Measurements from ENCODE around the gene ADGRD2. TPM values are rescaled to one million over a fixed set of nuclear protein-coding genes. Genes with fewer than 3 reads are reported as not detected.

Gene ADGRD2
- total and polyA plus RNA-seq, 9 of the 15 experiments (the other 6 are each of a cell fraction or from before 2014, with no cell fraction given) = not detected

GRCh38 chr9:124511891-124512805 is 61.9 kb downstream of the ADGRD2 start (continued):
- TF ChIP-seq MAFF (IDR thresholded peaks at IDR 0.05; ENCODE audit: low read length) (no peak), ATF2 (CRISPR knock-in tag; IDR thresholded peaks at IDR 0.05) (no peak), FOXP4 (CRISPR knock-in tag; IDR thresholded peaks at IDR 0.05; ENCODE audit: borderline replicate concordance) (0 out of 2 replicates have a peak, but pooled peaks have one; percentile 3), NR0B1 (IDR thresholded peaks at IDR 0.05; ENCODE audit: partially characterized antibody) (no peak), NEUROD1 (IDR thresholded peaks at IDR 0.05; ENCODE audit: borderline replicate concordance, low read depth, low read length, partially characterized antibody) (no peak), ZNF407 (IDR thresholded peaks at IDR 0.05; ENCODE audit: low read depth) (peak; percentile 34; the same call in 1 of the 2 replicates), USF2 (CRISPR knock-in tag; IDR thresholded peaks at IDR 0.05) (0 out of 2 replicates have a peak, but pooled peaks have one; percentile 22), ZNF766 (CRISPR knock-in tag; conservative IDR thresholded peaks at IDR 0.05) (no peak; the same call in 1 of the 2 replicates), HIVEP1 (CRISPR knock-in tag; IDR thresholded peaks at IDR 0.05) (no peak), PCBP1 (IDR thresholded peaks at IDR 0.05; ENCODE audit: low read depth, low read length, poor library complexity, severe bottlenecking) (no peak), NR2F6 (CRISPR knock-in tag; IDR thresholded peaks at IDR 0.05) (no peak)

All from K562 (cell line).